Measurements from ENCODE around the gene DNASE1L2. TPM values are rescaled to one million over a fixed set of nuclear protein-coding genes. Genes with fewer than 3 reads are reported as not detected.

The DNASE1L2 gene
- total and polyA plus RNA-seq, 2 donors (not counting 3 experiments of a cell fraction or from before 2014, with no cell fraction given): 0.57 to 1.2 TPM

DNA sequence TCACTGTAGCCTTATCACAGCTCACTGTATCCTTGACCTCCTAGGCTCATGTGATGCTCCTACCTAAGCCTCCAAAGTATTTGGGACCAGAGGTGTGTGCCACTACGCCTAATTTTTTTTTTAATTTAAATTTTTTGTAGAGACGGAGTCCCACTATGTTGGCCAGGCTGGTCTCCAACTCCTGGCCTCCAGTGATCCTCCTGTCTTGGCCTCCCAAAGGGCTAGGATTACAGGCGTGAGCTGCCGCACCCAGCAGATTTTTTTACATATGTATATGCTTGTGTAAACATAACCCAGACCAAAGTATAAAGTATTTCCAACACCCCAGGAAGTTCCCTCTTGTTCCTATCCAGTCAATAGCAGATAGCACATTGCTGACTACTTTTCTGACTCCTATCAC is 19.9 kb upstream of the DNASE1L2 start:
- no peak overlapping the region for H3K4me3 ChIP-seq (replicated peaks in 1 of 3; ENCODE audit: insufficient read depth in 1 of 3, low read depth in 1 of 3, low read length in 3 of 3)
- ChIA-PET POLR2A (no interaction called here), CTCF (interaction anchor here (1.6 kb wide), 1 partner anchor 35 kb away, joined by 8 read pairs; the partner anchor contains the start of gene ECI1)
- no peak for DNase-seq (ENCODE audit: low read depth, low spot score)
- peaks cover 15% of the 10 kb centered on the region for H3K4me1 ChIP-seq (ENCODE audit: control insufficient read depth, extremely low read depth, insufficient read depth, low read length)
- H2AFZ ChIP-seq (ENCODE audit: low read depth, low read length): no peak overlapping the region
- H3K4me2 ChIP-seq (ENCODE audit: insufficient read depth, low read length): no peak overlapping the region
- no peaks in the 10 kb centered on the region for H3K36me3 ChIP-seq (ENCODE audit: control insufficient read depth in 2 of 2, extremely low read depth in 1 of 2, insufficient read depth in 2 of 2, low read length in 2 of 2)
- TF ChIP-seq JUN (IDR thresholded peaks at IDR 0.05; ENCODE audit: borderline replicate concordance, insufficient read depth, insufficient read length, low read depth) (no peak), POLR2AphosphoS5 (IDR thresholded peaks at IDR 0.05; ENCODE audit: insufficient read depth, low read depth, low read length) (no peak), MAX (IDR thresholded peaks at IDR 0.05; ENCODE audit: insufficient read depth, insufficient read length) (no peak), GATA2 (IDR thresholded peaks at IDR 0.05; ENCODE audit: insufficient read depth, insufficient read length, low read depth, low read length) (no peak), EZH2 (IDR thresholded peaks at IDR 0.05; ENCODE audit: borderline replicate concordance, low read depth, low read length, severe bottlenecking) (no peak), POLR2A (IDR thresholded peaks at IDR 0.05; ENCODE audit: low read depth, low read length) (no peak), MYC (IDR thresholded peaks at IDR 0.05; ENCODE audit: low read depth, low read length) (no peak), FOS (IDR thresholded peaks at IDR 0.05; ENCODE audit: borderline replicate concordance, insufficient read depth, low read length) (no peak)
- TF ChIP-seq, protein P1, sequence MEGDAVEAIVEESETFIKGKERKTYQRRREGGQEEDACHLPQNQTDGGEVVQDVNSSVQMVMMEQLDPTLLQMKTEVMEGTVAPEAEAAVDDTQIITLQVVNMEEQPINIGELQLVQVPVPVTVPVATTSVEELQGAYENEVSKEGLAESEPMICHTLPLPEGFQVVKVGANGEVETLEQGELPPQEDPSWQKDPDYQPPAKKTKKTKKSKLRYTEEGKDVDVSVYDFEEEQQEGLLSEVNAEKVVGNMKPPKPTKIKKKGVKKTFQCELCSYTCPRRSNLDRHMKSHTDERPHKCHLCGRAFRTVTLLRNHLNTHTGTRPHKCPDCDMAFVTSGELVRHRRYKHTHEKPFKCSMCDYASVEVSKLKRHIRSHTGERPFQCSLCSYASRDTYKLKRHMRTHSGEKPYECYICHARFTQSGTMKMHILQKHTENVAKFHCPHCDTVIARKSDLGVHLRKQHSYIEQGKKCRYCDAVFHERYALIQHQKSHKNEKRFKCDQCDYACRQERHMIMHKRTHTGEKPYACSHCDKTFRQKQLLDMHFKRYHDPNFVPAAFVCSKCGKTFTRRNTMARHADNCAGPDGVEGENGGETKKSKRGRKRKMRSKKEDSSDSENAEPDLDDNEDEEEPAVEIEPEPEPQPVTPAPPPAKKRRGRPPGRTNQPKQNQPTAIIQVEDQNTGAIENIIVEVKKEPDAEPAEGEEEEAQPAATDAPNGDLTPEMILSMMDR (IDR thresholded peaks at IDR 0.05; ENCODE audit: extremely low read depth in 1 of 2, insufficient read depth in 1 of 2, low read depth in 1 of 2, low read length in 2 of 2): no peak
- dilution Hi-C loops (cut with MboI; ENCODE audit: extremely low pct_ligation_motif_present, low sequenced_read_pairs): no loop called here
- H3K27me3 ChIP-seq (ENCODE audit: control insufficient read depth in 2 of 2, insufficient read depth in 2 of 2, low read length in 2 of 2): no peaks in the 10 kb centered on the region
- H3K9me1 ChIP-seq (replicated peaks; ENCODE audit: control insufficient read depth, extremely low read depth, insufficient read depth, low read length): no peaks in the 10 kb centered on the region
- H3K9me3 ChIP-seq (replicated peaks; ENCODE audit: control insufficient read depth, insufficient read depth, low read length): no peaks in the 10 kb centered on the region
- H3K27ac ChIP-seq (ENCODE audit: insufficient read depth, low read depth, low read length): no peak overlapping the region
- peaks cover 25% of the 10 kb centered on the region for H3K79me2 ChIP-seq (ENCODE audit: control insufficient read depth, insufficient read depth, low read length)
- intact Hi-C loops (cut with micrococcal nuclease): no loop called here
- no peak overlapping the region for H3K9ac ChIP-seq (replicated peaks; ENCODE audit: extremely low read depth, insufficient read depth, low read length)
- BruUV-seq (replicated peaks): no TSS peak
- no peaks in the 10 kb centered on the region for H4K20me1 ChIP-seq (replicated peaks; ENCODE audit: control insufficient read depth, extremely low read depth, insufficient read depth, low read length)
- FAIRE-seq: peak; percentile 60
